Nephron progenitor cell (in vitro differentiated cells): ENCODE measurements around the gene DYNC1H1.
A peak's percentile ranks its signal among the peaks of the same experiment; 100 is the strongest.
"Not testable (repeated sequence)": the region's sequence is repeated elsewhere in the genome, so short reads cannot be mapped to it uniquely, and the experiment has no call there.

Experiments
- DNase-seq: peaks from one replicate; pipeline ENCODE4 v3.0.0; 2021
- H3K27ac Mint-ChIP-seq: 2 replicates; pipeline ENCODE4 v1.8.0; 2021; ENCODE audit warnings: mild to moderate bottlenecking, moderate library complexity, mixed read lengths
- H3K27me3 Mint-ChIP-seq: 2 replicates; pipeline ENCODE4 v1.8.0; 2021; ENCODE audit warnings: mild to moderate bottlenecking, low read depth, mixed read lengths; ENCODE audit not compliant: poor library complexity
- H3K36me3 Mint-ChIP-seq: 2 replicates; pipeline ENCODE4 v1.8.0; 2021; ENCODE audit warnings: low read depth, mixed read lengths
- H3K4me1 Mint-ChIP-seq: 2 replicates; pipeline ENCODE4 v1.8.0; 2021; ENCODE audit warnings: mixed read lengths
- H3K4me3 Mint-ChIP-seq: 2 replicates; pipeline ENCODE4 v1.8.0; 2021; ENCODE audit warnings: mild to moderate bottlenecking, moderate library complexity, mixed read lengths
- H3K9me3 Mint-ChIP-seq: 2 replicates; pipeline ENCODE4 v1.8.0; 2021; ENCODE audit warnings: mild to moderate bottlenecking, moderate library complexity, mixed read lengths
- TF ChIP-seq, protein P1 (sequence below): fragments of 200-600 bp; sonication (generic); IDR thresholded peaks from 2 replicates; pipeline ENCODE4 v1.5.0; 2021; ENCODE audit warnings: antibody characterized with exemption

Gene DYNC1H1

GRCh38 chr14:102074415-102074964 lies 110.1 kb downstream of the DYNC1H1 start:
- no peak overlapping the region for H3K27ac Mint-ChIP-seq
- no peak overlapping the region for H3K4me3 Mint-ChIP-seq
- peaks cover 3% of the 10 kb centered on the region for H3K27me3 Mint-ChIP-seq
- TF ChIP-seq, protein P1, sequence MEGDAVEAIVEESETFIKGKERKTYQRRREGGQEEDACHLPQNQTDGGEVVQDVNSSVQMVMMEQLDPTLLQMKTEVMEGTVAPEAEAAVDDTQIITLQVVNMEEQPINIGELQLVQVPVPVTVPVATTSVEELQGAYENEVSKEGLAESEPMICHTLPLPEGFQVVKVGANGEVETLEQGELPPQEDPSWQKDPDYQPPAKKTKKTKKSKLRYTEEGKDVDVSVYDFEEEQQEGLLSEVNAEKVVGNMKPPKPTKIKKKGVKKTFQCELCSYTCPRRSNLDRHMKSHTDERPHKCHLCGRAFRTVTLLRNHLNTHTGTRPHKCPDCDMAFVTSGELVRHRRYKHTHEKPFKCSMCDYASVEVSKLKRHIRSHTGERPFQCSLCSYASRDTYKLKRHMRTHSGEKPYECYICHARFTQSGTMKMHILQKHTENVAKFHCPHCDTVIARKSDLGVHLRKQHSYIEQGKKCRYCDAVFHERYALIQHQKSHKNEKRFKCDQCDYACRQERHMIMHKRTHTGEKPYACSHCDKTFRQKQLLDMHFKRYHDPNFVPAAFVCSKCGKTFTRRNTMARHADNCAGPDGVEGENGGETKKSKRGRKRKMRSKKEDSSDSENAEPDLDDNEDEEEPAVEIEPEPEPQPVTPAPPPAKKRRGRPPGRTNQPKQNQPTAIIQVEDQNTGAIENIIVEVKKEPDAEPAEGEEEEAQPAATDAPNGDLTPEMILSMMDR: no peak
- H3K36me3 Mint-ChIP-seq: peaks cover 41% of the 10 kb centered on the region
- no peak for DNase-seq
- peaks cover 14% of the 10 kb centered on the region for H3K9me3 Mint-ChIP-seq
- H3K4me1 Mint-ChIP-seq: no peaks in the 10 kb centered on the region

DNA sequence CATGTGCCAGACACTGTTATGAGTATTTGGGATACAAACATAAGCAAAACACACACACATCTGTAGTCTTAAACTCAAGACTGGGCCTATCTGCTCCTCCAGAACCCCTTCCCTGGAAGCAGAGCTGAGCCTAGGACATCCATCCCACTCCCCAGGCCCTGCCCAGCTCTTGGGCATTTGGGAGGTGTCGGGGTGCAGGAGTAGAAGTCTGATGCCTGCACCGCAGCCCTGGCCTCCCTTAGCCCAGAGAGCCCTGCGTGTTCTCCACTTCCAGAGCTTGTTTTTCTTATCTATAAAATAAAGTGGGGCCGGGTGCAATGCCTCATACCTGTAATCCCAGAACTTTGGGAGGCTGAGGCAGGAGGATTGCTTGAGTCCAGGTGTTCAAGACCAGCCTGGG lies 110.8 kb downstream of the DYNC1H1 start:
- TF ChIP-seq, protein P1: no peak
- H3K27ac Mint-ChIP-seq: no peak overlapping the region
- H3K27me3 Mint-ChIP-seq: peaks cover under 1% of the 10 kb centered on the region
- H3K4me1 Mint-ChIP-seq: no peaks in the 10 kb centered on the region
- peaks cover 14% of the 10 kb centered on the region for H3K9me3 Mint-ChIP-seq
- peaks cover 47% of the 10 kb centered on the region for H3K36me3 Mint-ChIP-seq
- H3K4me3 Mint-ChIP-seq: no peak overlapping the region
- no peak for DNase-seq

DNA sequence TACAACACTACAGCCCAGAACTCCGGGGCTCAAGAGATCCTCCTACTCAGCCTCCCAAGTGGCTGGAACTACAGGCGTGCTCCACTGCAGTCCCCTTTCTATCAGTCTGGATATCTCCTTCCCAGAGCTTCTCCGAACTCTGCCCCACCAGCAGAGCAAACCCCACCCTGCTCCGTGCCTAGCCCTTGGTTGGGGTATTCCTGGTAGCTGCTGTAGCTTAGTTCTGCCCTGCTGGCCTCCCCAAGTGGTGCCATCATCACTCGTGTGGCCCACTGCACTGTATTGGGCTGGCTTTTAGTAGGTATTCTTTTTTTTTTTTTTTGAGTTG lies 113.0 kb downstream of the DYNC1H1 start:
- H3K36me3 Mint-ChIP-seq: peaks cover 63% of the 10 kb centered on the region
- H3K27me3 Mint-ChIP-seq: no peaks in the 10 kb centered on the region
- TF ChIP-seq, protein P1: no peak
- DNase-seq: no peak
- H3K27ac Mint-ChIP-seq: peak overlapping the region; percentile 69
- peaks cover 8% of the 10 kb centered on the region for H3K4me1 Mint-ChIP-seq
- peaks cover 10% of the 10 kb centered on the region for H3K9me3 Mint-ChIP-seq
- H3K4me3 Mint-ChIP-seq: no peak overlapping the region

DNA sequence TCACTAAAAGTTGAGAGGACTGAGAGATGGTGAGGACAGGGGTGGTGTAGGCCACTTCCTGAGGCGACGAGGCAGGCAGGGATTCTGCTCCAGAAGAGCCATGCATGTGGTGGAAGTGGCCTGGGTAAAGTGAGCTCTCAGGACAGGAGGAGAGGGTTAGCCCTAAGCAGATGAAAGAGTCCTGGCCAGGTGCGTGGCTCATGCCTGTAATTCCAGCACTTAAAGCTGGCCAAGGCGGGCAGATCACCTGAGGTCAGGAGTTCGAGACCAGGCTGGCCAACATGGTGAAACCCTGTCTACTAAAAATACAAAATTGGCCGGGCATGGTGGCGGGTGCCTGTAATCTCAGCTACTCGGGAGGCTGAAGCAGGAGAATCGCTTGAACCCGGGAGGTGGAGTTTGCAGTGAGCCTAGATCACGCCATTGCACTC lies 114.0 kb downstream of the DYNC1H1 start:
- not testable (repeated sequence) for DNase-seq, H3K9me3 Mint-ChIP-seq, H3K27me3 Mint-ChIP-seq, H3K4me3 Mint-ChIP-seq
- Mint-ChIP-seq H3K27ac (peak overlapping the region; percentile 55), H3K36me3 (peaks cover 71% of the 10 kb centered on the region), H3K4me1 (peaks cover 16% of the 10 kb centered on the region)

GRCh38 chr14:102078831-102079699 lies 114.7 kb downstream of the DYNC1H1 start:
- Mint-ChIP-seq H3K36me3 (peaks cover 77% of the 10 kb centered on the region), H3K4me1 (peaks cover 23% of the 10 kb centered on the region), H3K9me3 (peaks cover 5% of the 10 kb centered on the region), H3K27me3 (no peaks in the 10 kb centered on the region), H3K27ac (peak overlapping the region; percentile 82), H3K4me3 (no peak overlapping the region)
- TF ChIP-seq, protein P1: no peak
- DNase-seq: no peak

DNA sequence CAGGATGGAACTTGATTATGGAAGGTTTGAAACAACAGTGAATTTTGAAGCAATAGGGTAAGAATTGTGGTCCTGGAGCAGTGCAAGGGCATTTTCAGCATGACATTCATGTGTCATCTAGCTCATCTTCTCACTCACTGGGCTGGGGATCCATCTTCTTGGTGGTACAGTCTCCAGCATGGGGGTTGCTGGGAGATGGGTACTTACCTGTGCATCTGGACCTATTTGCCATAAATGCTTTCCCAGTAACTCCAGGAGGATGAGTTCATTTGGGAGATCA lies 115.3 kb downstream of the DYNC1H1 start:
- Mint-ChIP-seq H3K27ac (peak overlapping the region; percentile 82), H3K27me3 (no peaks in the 10 kb centered on the region), H3K36me3 (peaks cover 77% of the 10 kb centered on the region), H3K4me3 (no peak overlapping the region), H3K4me1 (peaks cover 29% of the 10 kb centered on the region), H3K9me3 (no peaks in the 10 kb centered on the region)
- TF ChIP-seq, protein P1: no peak
- DNase-seq: no peak
